HEK293 (cell line): ENCODE data around the gene SEPTIN2.

ENCODE experiments used
- GFI1B ChIP-seq: fragments of 450-650 bp; formaldehyde crosslinking; IDR thresholded peaks from 2 replicates; pipeline ENCODE4 v1.5.1; 2016; ENCODE audit warnings: missing biosample characterization, missing genetic modification characterization
- GLI4 ChIP-seq: fragments of 450-650 bp; formaldehyde crosslinking; IDR thresholded peaks from 2 replicates; pipeline ENCODE4 v1.5.1; 2016; ENCODE audit warnings: missing biosample characterization, missing genetic modification characterization
- KLF10 ChIP-seq: fragments of 450-650 bp; IDR thresholded peaks from 2 replicates; pipeline ENCODE4 v1.5.1; 2018; ENCODE audit warnings: missing biosample characterization, mild to moderate bottlenecking, missing genetic modification characterization
- OSR2 ChIP-seq: fragments of 450-650 bp; formaldehyde crosslinking; IDR thresholded peaks from 2 replicates; pipeline ENCODE4 v1.5.1; 2016; ENCODE audit warnings: missing biosample characterization, missing genetic modification characterization
- REPIN1 ChIP-seq: fragments of 450-650 bp; formaldehyde crosslinking; IDR thresholded peaks from 2 replicates; pipeline ENCODE4 v1.5.1; 2017; ENCODE audit warnings: missing biosample characterization, missing genetic modification characterization, low read depth
- ZBTB1 ChIP-seq: fragments of 450-650 bp; formaldehyde crosslinking; IDR thresholded peaks from 2 replicates; pipeline ENCODE4 v1.5.1; 2016; ENCODE audit warnings: missing biosample characterization, missing genetic modification characterization
- ZBTB20 ChIP-seq: fragments of 450-650 bp; formaldehyde crosslinking; IDR thresholded peaks from 2 replicates; pipeline ENCODE4 v1.5.1; 2016; ENCODE audit warnings: missing biosample characterization, missing genetic modification characterization
- ZEB2 ChIP-seq: fragments of 450-650 bp; formaldehyde crosslinking; IDR thresholded peaks from 2 replicates; pipeline ENCODE4 v1.5.1; 2016; ENCODE audit warnings: missing biosample characterization, missing genetic modification characterization
- ZFP3 ChIP-seq: fragments of 450-650 bp; formaldehyde crosslinking; IDR thresholded peaks from 2 replicates; pipeline ENCODE4 v1.5.1; 2016; ENCODE audit warnings: low read depth, missing biosample characterization, missing genetic modification characterization
- ZNF140 ChIP-seq: fragments of 450-650 bp; formaldehyde crosslinking; IDR thresholded peaks from 2 replicates; pipeline ENCODE4 v1.5.1; 2016; ENCODE audit warnings: missing biosample characterization, missing genetic modification characterization
- ZNF169 ChIP-seq: fragments of 450-650 bp; formaldehyde crosslinking; IDR thresholded peaks from 2 replicates; pipeline ENCODE4 v1.5.1; 2016; ENCODE audit warnings: missing biosample characterization, missing genetic modification characterization
- ZNF19 ChIP-seq: fragments of 450-650 bp; formaldehyde crosslinking; IDR thresholded peaks from 2 replicates; pipeline ENCODE4; 2016; ENCODE audit warnings: missing biosample characterization, missing genetic modification characterization, low read depth
- ZNF211 ChIP-seq: fragments of 450-650 bp; formaldehyde crosslinking; IDR thresholded peaks from 2 replicates; pipeline ENCODE4 v1.5.1; 2016; ENCODE audit warnings: low read depth, missing biosample characterization, missing genetic modification characterization
- ZNF223 ChIP-seq: fragments of 450-650 bp; formaldehyde crosslinking; IDR thresholded peaks from 2 replicates; pipeline ENCODE4 v1.5.1; 2016; ENCODE audit warnings: missing biosample characterization, missing genetic modification characterization
- ZNF324 ChIP-seq: fragments of 450-650 bp; formaldehyde crosslinking; IDR thresholded peaks from 2 replicates; pipeline ENCODE4 v1.5.1; 2016; ENCODE audit warnings: missing biosample characterization, missing genetic modification characterization
- ZNF548 ChIP-seq: fragments of 450-650 bp; formaldehyde crosslinking; IDR thresholded peaks from 2 replicates; pipeline ENCODE4 v1.5.1; 2016; ENCODE audit warnings: missing biosample characterization, missing genetic modification characterization
- ZNF558 ChIP-seq: fragments of 450-650 bp; formaldehyde crosslinking; IDR thresholded peaks from 2 replicates; pipeline ENCODE4 v1.5.1; 2016; ENCODE audit warnings: missing biosample characterization, missing genetic modification characterization
- ZNF623 ChIP-seq: fragments of 450-650 bp; formaldehyde crosslinking; IDR thresholded peaks from 2 replicates; pipeline ENCODE4 v1.5.1; 2016; ENCODE audit warnings: missing biosample characterization, missing genetic modification characterization
- ZNF670 ChIP-seq: fragments of 450-650 bp; formaldehyde crosslinking; IDR thresholded peaks from 2 replicates; pipeline ENCODE4 v1.5.1; 2016; ENCODE audit warnings: missing biosample characterization, missing genetic modification characterization, low read depth
- ZNF701 ChIP-seq: fragments of 450-650 bp; formaldehyde crosslinking; IDR thresholded peaks from 2 replicates; pipeline ENCODE4 v1.5.1; 2016; ENCODE audit warnings: missing biosample characterization, missing genetic modification characterization
- TF ChIP-seq, protein P1 (sequence below): fragments of 450-650 bp; formaldehyde crosslinking; IDR thresholded peaks from 2 replicates; pipeline ENCODE4 v1.5.1; 2016; ENCODE audit warnings: missing biosample characterization, missing genetic modification characterization
- TF ChIP-seq, protein P2 (sequence below): fragments of 450-650 bp; formaldehyde crosslinking; IDR thresholded peaks from 2 replicates; pipeline ENCODE4 v1.5.1; 2016; ENCODE audit warnings: missing biosample characterization, missing genetic modification characterization
- TF ChIP-seq, protein P3 (sequence below): fragments of 450-650 bp; formaldehyde crosslinking; IDR thresholded peaks from 2 replicates; pipeline ENCODE4 v1.5.1; 2016; ENCODE audit warnings: missing biosample characterization, missing genetic modification characterization
- TF ChIP-seq, protein P4 (sequence below): fragments of 450-650 bp; formaldehyde crosslinking; IDR thresholded peaks from 2 replicates; pipeline ENCODE4 v1.5.1; 2017; ENCODE audit warnings: missing biosample characterization, missing genetic modification characterization
- TF ChIP-seq, protein P5 (sequence below): fragments of 450-650 bp; formaldehyde crosslinking; IDR thresholded peaks from 2 replicates; pipeline ENCODE4 v1.5.1; 2016; ENCODE audit warnings: missing biosample characterization, missing genetic modification characterization
- TF ChIP-seq, protein P6 (sequence below): fragments of 450-650 bp; formaldehyde crosslinking; IDR thresholded peaks from 2 replicates; pipeline ENCODE4 v1.5.1; 2016; ENCODE audit warnings: missing biosample characterization, missing genetic modification characterization

SEPTIN2 gene

DNA sequence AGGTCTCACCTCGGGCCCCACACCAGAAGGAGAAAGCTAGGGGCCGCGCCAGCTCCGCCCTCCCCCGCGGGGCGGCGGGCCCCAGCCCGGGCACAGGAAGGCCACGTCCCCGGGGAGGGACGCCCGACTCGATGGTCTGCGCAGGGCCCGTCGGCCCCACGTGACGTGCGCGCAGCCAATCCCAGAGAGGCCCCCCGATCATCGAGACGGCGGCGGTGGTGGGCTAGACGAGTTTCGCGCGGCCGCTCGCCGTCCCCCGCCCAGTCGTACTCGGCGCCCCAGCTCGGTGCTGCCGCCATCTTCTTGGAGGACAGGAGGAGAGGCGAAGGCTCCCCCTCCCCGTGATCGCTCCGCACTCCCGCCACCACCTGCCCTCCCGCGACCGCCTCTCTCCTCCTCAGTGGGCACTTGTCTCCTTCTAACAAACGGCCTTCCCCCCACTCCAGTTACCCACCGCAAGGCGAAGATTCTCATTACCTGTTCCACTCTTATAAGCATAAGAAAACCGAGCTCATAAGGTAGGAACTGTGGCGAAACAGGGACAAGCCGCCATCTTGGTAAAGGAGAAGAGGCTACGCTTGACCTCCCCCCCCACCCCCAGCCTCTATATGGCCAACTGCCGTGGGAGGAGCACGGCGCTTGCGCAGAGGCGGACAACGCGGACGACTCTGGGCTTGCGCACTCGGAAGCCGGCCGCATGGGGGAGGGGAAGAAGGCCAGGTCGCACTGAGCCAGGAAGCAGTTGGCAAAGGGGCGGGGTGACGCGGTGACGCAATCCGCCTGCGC lies 439 bp upstream of the SEPTIN2 start, which contains the start of gene HDLBP (continued):
- TF ChIP-seq, protein P1, sequence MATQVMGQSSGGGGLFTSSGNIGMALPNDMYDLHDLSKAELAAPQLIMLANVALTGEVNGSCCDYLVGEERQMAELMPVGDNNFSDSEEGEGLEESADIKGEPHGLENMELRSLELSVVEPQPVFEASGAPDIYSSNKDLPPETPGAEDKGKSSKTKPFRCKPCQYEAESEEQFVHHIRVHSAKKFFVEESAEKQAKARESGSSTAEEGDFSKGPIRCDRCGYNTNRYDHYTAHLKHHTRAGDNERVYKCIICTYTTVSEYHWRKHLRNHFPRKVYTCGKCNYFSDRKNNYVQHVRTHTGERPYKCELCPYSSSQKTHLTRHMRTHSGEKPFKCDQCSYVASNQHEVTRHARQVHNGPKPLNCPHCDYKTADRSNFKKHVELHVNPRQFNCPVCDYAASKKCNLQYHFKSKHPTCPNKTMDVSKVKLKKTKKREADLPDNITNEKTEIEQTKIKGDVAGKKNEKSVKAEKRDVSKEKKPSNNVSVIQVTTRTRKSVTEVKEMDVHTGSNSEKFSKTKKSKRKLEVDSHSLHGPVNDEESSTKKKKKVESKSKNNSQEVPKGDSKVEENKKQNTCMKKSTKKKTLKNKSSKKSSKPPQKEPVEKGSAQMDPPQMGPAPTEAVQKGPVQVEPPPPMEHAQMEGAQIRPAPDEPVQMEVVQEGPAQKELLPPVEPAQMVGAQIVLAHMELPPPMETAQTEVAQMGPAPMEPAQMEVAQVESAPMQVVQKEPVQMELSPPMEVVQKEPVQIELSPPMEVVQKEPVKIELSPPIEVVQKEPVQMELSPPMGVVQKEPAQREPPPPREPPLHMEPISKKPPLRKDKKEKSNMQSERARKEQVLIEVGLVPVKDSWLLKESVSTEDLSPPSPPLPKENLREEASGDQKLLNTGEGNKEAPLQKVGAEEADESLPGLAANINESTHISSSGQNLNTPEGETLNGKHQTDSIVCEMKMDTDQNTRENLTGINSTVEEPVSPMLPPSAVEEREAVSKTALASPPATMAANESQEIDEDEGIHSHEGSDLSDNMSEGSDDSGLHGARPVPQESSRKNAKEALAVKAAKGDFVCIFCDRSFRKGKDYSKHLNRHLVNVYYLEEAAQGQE = no peak
- TF ChIP-seq GFI1B (tag by site-specific recombination) = no peak
- no peak for TF ChIP-seq REPIN1 (tag by site-specific recombination)
- peak; percentile 94; the same call in 1 of the 2 replicates for TF ChIP-seq ZBTB20 (tag by site-specific recombination)
- TF ChIP-seq, protein P2, sequence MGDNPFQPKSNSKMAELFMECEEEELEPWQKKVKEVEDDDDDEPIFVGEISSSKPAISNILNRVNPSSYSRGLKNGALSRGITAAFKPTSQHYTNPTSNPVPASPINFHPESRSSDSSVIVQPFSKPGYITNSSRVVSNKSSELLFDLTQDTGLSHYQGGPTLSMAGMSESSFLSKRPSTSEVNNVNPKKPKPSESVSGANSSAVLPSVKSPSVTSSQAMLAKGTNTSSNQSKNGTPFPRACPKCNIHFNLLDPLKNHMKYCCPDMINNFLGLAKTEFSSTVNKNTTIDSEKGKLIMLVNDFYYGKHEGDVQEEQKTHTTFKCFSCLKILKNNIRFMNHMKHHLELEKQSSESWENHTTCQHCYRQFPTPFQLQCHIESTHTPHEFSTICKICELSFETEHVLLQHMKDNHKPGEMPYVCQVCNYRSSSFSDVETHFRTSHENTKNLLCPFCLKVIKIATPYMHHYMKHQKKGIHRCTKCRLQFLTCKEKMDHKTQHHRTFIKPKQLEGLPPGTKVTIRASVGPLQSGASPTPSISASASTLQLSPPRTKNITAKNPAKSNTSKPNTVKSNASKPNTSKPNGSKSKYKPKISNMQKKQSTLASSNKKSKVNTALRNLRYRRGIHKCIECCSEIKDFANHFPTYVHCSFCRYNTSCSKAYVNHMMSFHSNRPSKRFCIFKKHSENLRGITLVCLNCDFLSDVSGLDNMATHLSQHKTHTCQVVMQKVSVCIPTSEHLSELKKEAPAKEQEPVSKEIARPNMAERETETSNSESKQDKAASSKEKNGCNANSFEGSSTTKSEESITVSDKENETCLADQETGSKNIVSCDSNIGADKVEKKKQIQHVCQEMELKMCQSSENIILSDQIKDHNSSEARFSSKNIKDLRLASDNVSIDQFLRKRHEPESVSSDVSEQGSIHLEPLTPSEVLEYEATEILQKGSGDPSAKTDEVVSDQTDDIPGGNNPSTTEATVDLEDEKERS (tag by site-specific recombination) = peak; percentile 85; the same call in 1 of the 2 replicates
- TF ChIP-seq, protein P3, sequence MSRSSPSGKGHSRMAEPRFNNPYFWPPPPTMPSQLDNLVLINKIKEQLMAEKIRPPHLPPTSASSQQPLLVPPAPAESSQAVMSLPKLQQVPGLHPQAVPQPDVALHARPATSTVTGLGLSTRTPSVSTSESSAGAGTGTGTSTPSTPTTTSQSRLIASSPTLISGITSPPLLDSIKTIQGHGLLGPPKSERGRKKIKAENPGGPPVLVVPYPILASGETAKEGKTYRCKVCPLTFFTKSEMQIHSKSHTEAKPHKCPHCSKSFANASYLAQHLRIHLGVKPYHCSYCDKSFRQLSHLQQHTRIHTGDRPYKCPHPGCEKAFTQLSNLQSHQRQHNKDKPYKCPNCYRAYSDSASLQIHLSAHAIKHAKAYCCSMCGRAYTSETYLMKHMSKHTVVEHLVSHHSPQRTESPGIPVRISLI (tag by site-specific recombination) = no peak
- TF ChIP-seq, protein P4, sequence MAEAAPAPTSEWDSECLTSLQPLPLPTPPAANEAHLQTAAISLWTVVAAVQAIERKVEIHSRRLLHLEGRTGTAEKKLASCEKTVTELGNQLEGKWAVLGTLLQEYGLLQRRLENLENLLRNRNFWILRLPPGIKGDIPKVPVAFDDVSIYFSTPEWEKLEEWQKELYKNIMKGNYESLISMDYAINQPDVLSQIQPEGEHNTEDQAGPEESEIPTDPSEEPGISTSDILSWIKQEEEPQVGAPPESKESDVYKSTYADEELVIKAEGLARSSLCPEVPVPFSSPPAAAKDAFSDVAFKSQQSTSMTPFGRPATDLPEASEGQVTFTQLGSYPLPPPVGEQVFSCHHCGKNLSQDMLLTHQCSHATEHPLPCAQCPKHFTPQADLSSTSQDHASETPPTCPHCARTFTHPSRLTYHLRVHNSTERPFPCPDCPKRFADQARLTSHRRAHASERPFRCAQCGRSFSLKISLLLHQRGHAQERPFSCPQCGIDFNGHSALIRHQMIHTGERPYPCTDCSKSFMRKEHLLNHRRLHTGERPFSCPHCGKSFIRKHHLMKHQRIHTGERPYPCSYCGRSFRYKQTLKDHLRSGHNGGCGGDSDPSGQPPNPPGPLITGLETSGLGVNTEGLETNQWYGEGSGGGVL (tag by site-specific recombination) = peak; percentile 86
- TF ChIP-seq GLI4 (tag by site-specific recombination) = no peak
- no peak for TF ChIP-seq ZNF670
- TF ChIP-seq, protein P5, sequence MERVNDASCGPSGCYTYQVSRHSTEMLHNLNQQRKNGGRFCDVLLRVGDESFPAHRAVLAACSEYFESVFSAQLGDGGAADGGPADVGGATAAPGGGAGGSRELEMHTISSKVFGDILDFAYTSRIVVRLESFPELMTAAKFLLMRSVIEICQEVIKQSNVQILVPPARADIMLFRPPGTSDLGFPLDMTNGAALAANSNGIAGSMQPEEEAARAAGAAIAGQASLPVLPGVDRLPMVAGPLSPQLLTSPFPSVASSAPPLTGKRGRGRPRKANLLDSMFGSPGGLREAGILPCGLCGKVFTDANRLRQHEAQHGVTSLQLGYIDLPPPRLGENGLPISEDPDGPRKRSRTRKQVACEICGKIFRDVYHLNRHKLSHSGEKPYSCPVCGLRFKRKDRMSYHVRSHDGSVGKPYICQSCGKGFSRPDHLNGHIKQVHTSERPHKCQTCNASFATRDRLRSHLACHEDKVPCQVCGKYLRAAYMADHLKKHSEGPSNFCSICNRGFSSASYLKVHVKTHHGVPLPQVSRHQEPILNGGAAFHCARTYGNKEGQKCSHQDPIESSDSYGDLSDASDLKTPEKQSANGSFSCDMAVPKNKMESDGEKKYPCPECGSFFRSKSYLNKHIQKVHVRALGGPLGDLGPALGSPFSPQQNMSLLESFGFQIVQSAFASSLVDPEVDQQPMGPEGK = peak; percentile 92
- TF ChIP-seq ZNF223 = no peak
- no peak for TF ChIP-seq ZNF701 (tag by site-specific recombination)
- TF ChIP-seq ZNF548 (tag by site-specific recombination) = no peak
- TF ChIP-seq ZNF211 (tag by site-specific recombination) = no peak
- no peak for TF ChIP-seq KLF10 (tag by site-specific recombination)
- TF ChIP-seq, protein P6, sequence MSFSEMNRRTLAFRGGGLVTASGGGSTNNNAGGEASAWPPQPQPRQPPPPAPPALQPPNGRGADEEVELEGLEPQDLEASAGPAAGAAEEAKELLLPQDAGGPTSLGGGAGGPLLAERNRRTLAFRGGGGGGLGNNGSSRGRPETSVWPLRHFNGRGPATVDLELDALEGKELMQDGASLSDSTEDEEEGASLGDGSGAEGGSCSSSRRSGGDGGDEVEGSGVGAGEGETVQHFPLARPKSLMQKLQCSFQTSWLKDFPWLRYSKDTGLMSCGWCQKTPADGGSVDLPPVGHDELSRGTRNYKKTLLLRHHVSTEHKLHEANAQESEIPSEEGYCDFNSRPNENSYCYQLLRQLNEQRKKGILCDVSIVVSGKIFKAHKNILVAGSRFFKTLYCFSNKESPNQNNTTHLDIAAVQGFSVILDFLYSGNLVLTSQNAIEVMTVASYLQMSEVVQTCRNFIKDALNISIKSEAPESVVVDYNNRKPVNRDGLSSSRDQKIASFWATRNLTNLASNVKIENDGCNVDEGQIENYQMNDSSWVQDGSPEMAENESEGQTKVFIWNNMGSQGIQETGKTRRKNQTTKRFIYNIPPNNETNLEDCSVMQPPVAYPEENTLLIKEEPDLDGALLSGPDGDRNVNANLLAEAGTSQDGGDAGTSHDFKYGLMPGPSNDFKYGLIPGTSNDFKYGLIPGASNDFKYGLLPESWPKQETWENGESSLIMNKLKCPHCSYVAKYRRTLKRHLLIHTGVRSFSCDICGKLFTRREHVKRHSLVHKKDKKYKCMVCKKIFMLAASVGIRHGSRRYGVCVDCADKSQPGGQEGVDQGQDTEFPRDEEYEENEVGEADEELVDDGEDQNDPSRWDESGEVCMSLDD (tag by site-specific recombination) = peak; percentile 86
- TF ChIP-seq ZFP3 (tag by site-specific recombination) = no peak
- no peak for TF ChIP-seq ZNF140 (tag by site-specific recombination)
- peak; percentile 11; the same call in 1 of the 2 replicates for TF ChIP-seq ZNF623 (tag by site-specific recombination)
- no peak for TF ChIP-seq ZNF169 (tag by site-specific recombination)
- TF ChIP-seq OSR2 (tag by site-specific recombination) = no peak
- peak; percentile 86 for TF ChIP-seq ZEB2 (tag by site-specific recombination)
- no peak for TF ChIP-seq ZBTB1 (tag by site-specific recombination)
- no peak for TF ChIP-seq ZNF19 (tag by site-specific recombination)
- TF ChIP-seq ZNF558 = no peak
- peak; percentile 84 for TF ChIP-seq ZNF324 (tag by site-specific recombination)
